ENCODE results near the gene USP11. TPM values are rescaled to one million over a fixed set of nuclear protein-coding genes. Genes with fewer than 3 reads are reported as not detected.

The USP11 gene
- total and polyA plus RNA-seq, 2 of the 8 experiments (the other 6 are each of a cell fraction or from before 2014, with no cell fraction given): 40.9 to 84.0 TPM

DNA sequence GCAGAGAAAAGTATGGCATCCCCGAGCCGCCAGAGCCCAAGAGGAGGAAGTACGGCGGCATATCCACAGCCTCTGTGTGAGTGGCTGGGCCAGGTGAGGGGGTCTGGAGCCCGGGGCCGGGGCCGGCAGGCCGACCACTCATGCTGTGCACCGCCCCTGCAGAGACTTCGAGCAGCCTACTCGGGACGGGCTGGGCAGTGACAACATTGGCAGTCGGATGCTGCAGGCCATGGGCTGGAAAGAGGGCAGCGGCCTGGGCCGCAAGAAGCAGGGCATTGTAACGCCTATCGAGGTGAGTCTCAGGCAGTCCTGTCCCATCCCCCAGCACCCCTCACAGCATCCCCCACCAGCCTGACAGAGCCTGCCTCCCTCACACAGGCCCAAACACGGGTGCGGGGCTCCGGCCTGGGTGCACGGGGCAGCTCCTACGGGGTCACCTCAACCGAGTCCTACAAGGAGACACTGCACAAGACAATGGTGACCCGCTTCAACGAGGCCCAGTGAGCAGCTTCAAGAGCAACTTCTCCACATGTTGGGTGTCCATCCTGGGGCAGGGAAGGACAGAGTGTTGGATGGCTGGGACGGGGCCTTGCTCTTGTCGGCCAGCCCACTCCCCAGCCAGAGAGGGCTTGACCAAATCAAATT is 46.6 kb upstream of the USP11 start (continued):
- TF ChIP-seq, protein P1, sequence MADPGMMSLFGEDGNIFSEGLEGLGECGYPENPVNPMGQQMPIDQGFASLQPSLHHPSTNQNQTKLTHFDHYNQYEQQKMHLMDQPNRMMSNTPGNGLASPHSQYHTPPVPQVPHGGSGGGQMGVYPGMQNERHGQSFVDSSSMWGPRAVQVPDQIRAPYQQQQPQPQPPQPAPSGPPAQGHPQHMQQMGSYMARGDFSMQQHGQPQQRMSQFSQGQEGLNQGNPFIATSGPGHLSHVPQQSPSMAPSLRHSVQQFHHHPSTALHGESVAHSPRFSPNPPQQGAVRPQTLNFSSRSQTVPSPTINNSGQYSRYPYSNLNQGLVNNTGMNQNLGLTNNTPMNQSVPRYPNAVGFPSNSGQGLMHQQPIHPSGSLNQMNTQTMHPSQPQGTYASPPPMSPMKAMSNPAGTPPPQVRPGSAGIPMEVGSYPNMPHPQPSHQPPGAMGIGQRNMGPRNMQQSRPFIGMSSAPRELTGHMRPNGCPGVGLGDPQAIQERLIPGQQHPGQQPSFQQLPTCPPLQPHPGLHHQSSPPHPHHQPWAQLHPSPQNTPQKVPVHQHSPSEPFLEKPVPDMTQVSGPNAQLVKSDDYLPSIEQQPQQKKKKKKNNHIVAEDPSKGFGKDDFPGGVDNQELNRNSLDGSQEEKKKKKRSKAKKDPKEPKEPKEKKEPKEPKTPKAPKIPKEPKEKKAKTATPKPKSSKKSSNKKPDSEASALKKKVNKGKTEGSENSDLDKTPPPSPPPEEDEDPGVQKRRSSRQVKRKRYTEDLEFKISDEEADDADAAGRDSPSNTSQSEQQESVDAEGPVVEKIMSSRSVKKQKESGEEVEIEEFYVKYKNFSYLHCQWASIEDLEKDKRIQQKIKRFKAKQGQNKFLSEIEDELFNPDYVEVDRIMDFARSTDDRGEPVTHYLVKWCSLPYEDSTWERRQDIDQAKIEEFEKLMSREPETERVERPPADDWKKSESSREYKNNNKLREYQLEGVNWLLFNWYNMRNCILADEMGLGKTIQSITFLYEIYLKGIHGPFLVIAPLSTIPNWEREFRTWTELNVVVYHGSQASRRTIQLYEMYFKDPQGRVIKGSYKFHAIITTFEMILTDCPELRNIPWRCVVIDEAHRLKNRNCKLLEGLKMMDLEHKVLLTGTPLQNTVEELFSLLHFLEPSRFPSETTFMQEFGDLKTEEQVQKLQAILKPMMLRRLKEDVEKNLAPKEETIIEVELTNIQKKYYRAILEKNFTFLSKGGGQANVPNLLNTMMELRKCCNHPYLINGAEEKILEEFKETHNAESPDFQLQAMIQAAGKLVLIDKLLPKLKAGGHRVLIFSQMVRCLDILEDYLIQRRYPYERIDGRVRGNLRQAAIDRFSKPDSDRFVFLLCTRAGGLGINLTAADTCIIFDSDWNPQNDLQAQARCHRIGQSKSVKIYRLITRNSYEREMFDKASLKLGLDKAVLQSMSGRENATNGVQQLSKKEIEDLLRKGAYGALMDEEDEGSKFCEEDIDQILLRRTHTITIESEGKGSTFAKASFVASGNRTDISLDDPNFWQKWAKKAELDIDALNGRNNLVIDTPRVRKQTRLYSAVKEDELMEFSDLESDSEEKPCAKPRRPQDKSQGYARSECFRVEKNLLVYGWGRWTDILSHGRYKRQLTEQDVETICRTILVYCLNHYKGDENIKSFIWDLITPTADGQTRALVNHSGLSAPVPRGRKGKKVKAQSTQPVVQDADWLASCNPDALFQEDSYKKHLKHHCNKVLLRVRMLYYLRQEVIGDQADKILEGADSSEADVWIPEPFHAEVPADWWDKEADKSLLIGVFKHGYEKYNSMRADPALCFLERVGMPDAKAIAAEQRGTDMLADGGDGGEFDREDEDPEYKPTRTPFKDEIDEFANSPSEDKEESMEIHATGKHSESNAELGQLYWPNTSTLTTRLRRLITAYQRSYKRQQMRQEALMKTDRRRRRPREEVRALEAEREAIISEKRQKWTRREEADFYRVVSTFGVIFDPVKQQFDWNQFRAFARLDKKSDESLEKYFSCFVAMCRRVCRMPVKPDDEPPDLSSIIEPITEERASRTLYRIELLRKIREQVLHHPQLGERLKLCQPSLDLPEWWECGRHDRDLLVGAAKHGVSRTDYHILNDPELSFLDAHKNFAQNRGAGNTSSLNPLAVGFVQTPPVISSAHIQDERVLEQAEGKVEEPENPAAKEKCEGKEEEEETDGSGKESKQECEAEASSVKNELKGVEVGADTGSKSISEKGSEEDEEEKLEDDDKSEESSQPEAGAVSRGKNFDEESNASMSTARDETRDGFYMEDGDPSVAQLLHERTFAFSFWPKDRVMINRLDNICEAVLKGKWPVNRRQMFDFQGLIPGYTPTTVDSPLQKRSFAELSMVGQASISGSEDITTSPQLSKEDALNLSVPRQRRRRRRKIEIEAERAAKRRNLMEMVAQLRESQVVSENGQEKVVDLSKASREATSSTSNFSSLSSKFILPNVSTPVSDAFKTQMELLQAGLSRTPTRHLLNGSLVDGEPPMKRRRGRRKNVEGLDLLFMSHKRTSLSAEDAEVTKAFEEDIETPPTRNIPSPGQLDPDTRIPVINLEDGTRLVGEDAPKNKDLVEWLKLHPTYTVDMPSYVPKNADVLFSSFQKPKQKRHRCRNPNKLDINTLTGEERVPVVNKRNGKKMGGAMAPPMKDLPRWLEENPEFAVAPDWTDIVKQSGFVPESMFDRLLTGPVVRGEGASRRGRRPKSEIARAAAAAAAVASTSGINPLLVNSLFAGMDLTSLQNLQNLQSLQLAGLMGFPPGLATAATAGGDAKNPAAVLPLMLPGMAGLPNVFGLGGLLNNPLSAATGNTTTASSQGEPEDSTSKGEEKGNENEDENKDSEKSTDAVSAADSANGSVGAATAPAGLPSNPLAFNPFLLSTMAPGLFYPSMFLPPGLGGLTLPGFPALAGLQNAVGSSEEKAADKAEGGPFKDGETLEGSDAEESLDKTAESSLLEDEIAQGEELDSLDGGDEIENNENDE (IDR thresholded peaks at IDR 0.05; ENCODE audit: insufficient replicate concordance, low read length): no peak
- TF ChIP-seq RFX5 (IDR thresholded peaks at IDR 0.05; ENCODE audit: borderline replicate concordance, low read depth, low read length): no peak
- TF ChIP-seq CBX5 (IDR thresholded peaks at IDR 0.05; ENCODE audit: low read depth, low read length): no peak

All from H1 (cell line).